Neural cell (in vitro differentiated cells): ENCODE measurements around the gene KATNIP. TPM values are rescaled to one million over a fixed set of nuclear protein-coding genes. Genes with fewer than 3 reads are reported as not detected.

Source experiments
- H2AFZ ChIP-seq: fragments of 200-600, 300-800 bp; sonication (generic), shearing (Covaris generic); 2 replicates; pipeline ENCODE4 v1.6.0; 2014; ENCODE audit warnings: low read depth, mild to moderate bottlenecking, antibody characterized with exemption, low read length, moderate library complexity
- H3F3A ChIP-seq: fragments of 200-600 bp; shearing (Covaris generic); 2 replicates; pipeline ENCODE4 v1.6.1; 2016; ENCODE audit warnings: mild to moderate bottlenecking, moderate library complexity, mixed read lengths, antibody characterized with exemption, low read length; ENCODE audit not compliant: insufficient read depth, poor library complexity, severe bottlenecking
- H3K27ac ChIP-seq: fragments of 200-600, 300-800 bp; sonication (generic), shearing (Covaris generic); 2 replicates; pipeline ENCODE4 v1.5.1; 2014; ENCODE audit warnings: mild to moderate bottlenecking, low read length, moderate library complexity
- H3K27me3 ChIP-seq: fragments of 300-800, 200-600 bp; sonication (generic), shearing (Covaris generic); 2 replicates; pipeline ENCODE4 v1.6.0; 2014; ENCODE audit warnings: mild to moderate bottlenecking, low read depth, low read length, moderate library complexity; ENCODE audit not compliant: insufficient read depth
- H3K36me3 ChIP-seq: fragments of 300-800, 200-600 bp; sonication (generic), shearing (Covaris generic); 2 replicates; pipeline ENCODE4 v1.5.1; 2014; ENCODE audit warnings: mild to moderate bottlenecking, antibody characterized with exemption, low read length, moderate library complexity; ENCODE audit not compliant: insufficient read depth
- H3K4me2 ChIP-seq: fragments of 300-800, 200-600 bp; sonication (generic), shearing (Covaris generic); 2 replicates; pipeline ENCODE4 v1.6.0; 2014; ENCODE audit warnings: mild to moderate bottlenecking, low read length
- H3K4me3 ChIP-seq: fragments of 300-800, 200-600 bp; sonication (generic), shearing (Covaris generic); 2 replicates; pipeline ENCODE4 v1.5.1; 2014; ENCODE audit warnings: mild to moderate bottlenecking, low read length, moderate library complexity
- H3K79me2 ChIP-seq: fragments of 200-600 bp; shearing (Covaris generic); replicated peaks from 2 replicates; pipeline ENCODE4 v1.6.0; 2014; ENCODE audit warnings: mild to moderate bottlenecking, low read length, moderate library complexity; ENCODE audit not compliant: insufficient read depth
- H3K9ac ChIP-seq: fragments of 300-800, 200-600 bp; sonication (generic), shearing (Covaris generic); 2 replicates; pipeline ENCODE4 v1.6.1; 2016; ENCODE audit warnings: mild to moderate bottlenecking, low read length, mixed read lengths
- H3K9me2 ChIP-seq: fragments of 200-600 bp; shearing (Covaris generic); 2 replicates; pipeline ENCODE4 v1.6.1; 2016; ENCODE audit warnings: mild to moderate bottlenecking, low read length, mixed read lengths; ENCODE audit not compliant: insufficient read depth
- H3K9me3 ChIP-seq: fragments of 200-600, 300-800 bp; sonication (generic), shearing (Covaris generic); 2 replicates; pipeline ENCODE4 v1.6.1; 2016; ENCODE audit warnings: mild to moderate bottlenecking, mixed run types, low read length, moderate library complexity, mixed read lengths
- H4K20me1 ChIP-seq: fragments of 200-600 bp; shearing (Covaris generic); 2 replicates; pipeline ENCODE4 v1.6.1; 2016; ENCODE audit warnings: mild to moderate bottlenecking, mixed run types; ENCODE audit not compliant: insufficient read depth
- CTCF ChIP-seq: fragments of 450-650 bp; IDR thresholded peaks from 2 replicates; pipeline ENCODE4 v1.5.1; 2014; ENCODE audit warnings: antibody characterized with exemption, mild to moderate bottlenecking, moderate library complexity; ENCODE audit not compliant: poor library complexity, severe bottlenecking
- EP300 ChIP-seq: fragments of 450-650 bp; conservative IDR thresholded peaks from 2 replicates; pipeline ENCODE4 v1.6.1; 2014; ENCODE audit warnings: antibody characterized with exemption, mild to moderate bottlenecking, moderate library complexity; ENCODE audit not compliant: poor library complexity, severe bottlenecking
- EZH2 ChIP-seq: fragments of 200-600, 300-800 bp; shearing (Covaris generic), sonication (generic); IDR thresholded peaks from 2 replicates; pipeline ENCODE4 v1.6.1; 2014; ENCODE audit warnings: antibody characterized with exemption, low read length, borderline replicate concordance, mild to moderate bottlenecking; ENCODE audit not compliant: insufficient read depth, poor library complexity, severe bottlenecking
- MXI1 ChIP-seq: fragments of 450-650 bp; conservative IDR thresholded peaks from 2 replicates; pipeline ENCODE4 v1.6.1; 2014; ENCODE audit warnings: antibody characterized with exemption, mild to moderate bottlenecking; ENCODE audit not compliant: poor library complexity, severe bottlenecking
- POLR2AphosphoS5 ChIP-seq: IDR thresholded peaks from 2 replicates; pipeline ENCODE4 v1.6.1; 2012
- RAD21 ChIP-seq: fragments of 450-650 bp; conservative IDR thresholded peaks from 2 replicates; pipeline ENCODE4 v1.6.1; 2014; ENCODE audit warnings: antibody characterized with exemption, mild to moderate bottlenecking, moderate library complexity
- REST ChIP-seq: IDR thresholded peaks from 2 replicates; pipeline ENCODE4 v1.6.1; 2012; ENCODE audit warnings: borderline replicate concordance
- SMC3 ChIP-seq: fragments of 450-650 bp; conservative IDR thresholded peaks from 2 replicates; pipeline ENCODE4 v1.6.1; 2014; ENCODE audit warnings: antibody characterized with exemption, mild to moderate bottlenecking, moderate library complexity; ENCODE audit not compliant: poor library complexity
- TAF1 ChIP-seq: IDR thresholded peaks from 2 replicates; pipeline ENCODE4 v1.6.1; 2012; ENCODE audit warnings: low read depth
- polyA plus RNA-seq: library from polyadenylated mRNA; depleted of rRNA; stranded (reverse); fragments of >200 nt; gene quantifications from 2 replicates; pipeline ENCODE4 v1.2.3, GENCODE V29; 2014

Gene KATNIP
- polyA plus RNA-seq, 1 donor from 2014 or later: 6.4 TPM

- H3K79me2 ChIP-seq: peaks cover 31% of the 10 kb centered on the region
- H3K9me3 ChIP-seq: no peaks in the 10 kb centered on the region
- TF ChIP-seq EZH2 (no peak), MXI1 (no peak), RAD21 (no peak), SMC3 (no peak), TAF1 (no peak), REST (no peak), POLR2AphosphoS5 (no peak), CTCF (no peak), EP300 (no peak)
- no peaks in the 10 kb centered on the region for H3K27me3 ChIP-seq
- no peaks in the 10 kb centered on the region for H3K36me3 ChIP-seq
- H3F3A ChIP-seq: no peaks in the 10 kb centered on the region
- peak overlapping the region; percentile 95 for H3K9ac ChIP-seq
- no peaks in the 10 kb centered on the region for H4K20me1 ChIP-seq
- H3K27ac ChIP-seq: no peak overlapping the region
- H2AFZ ChIP-seq: no peak overlapping the region
- H3K4me3 ChIP-seq: peak overlapping the region; percentile 92
- H3K9me2 ChIP-seq: no peaks in the 10 kb centered on the region
- H3K4me2 ChIP-seq: peak overlapping the region; percentile 76
Measured at GRCh38 chr16:27551036-27551435, 1.1 kb downstream of the KATNIP start.

- Histone ChIP-seq H4K20me1 (no peaks in the 10 kb centered on the region), H3K27me3 (no peaks in the 10 kb centered on the region), H3K79me2 (no peaks in the 10 kb centered on the region), H3K9me3 (no peaks in the 10 kb centered on the region), H3K4me3 (no peak overlapping the region), H3F3A (no peaks in the 10 kb centered on the region), H3K27ac (no peak overlapping the region), H3K36me3 (no peaks in the 10 kb centered on the region), H2AFZ (no peak overlapping the region), H3K9me2 (no peaks in the 10 kb centered on the region), H3K9ac (no peak overlapping the region), H3K4me2 (no peak overlapping the region)
- TF ChIP-seq POLR2AphosphoS5: no peak
- TF ChIP-seq EP300: no peak
- no peak for TF ChIP-seq MXI1
- TF ChIP-seq TAF1: no peak
- TF ChIP-seq SMC3: no peak
- TF ChIP-seq CTCF: no peak
- no peak for TF ChIP-seq RAD21
- TF ChIP-seq REST: no peak
- no peak for TF ChIP-seq EZH2
Measured at GRCh38 chr16:27556471-27556870, 6.5 kb downstream of the KATNIP start.
